K562 (cell line): ENCODE data around the gene POTEM. TPM values are rescaled to one million over a fixed set of nuclear protein-coding genes. Genes with fewer than 3 reads are reported as not detected.
"Not testable (repeated sequence)": the region's sequence is repeated elsewhere in the genome, so short reads cannot be mapped to it uniquely, and the experiment has no call there.

Source experiments
- ATAC-seq: fragments of 200-7000 bp; cut with Tn5 transposase; 3 replicates; pipeline ENCODE4 v1.9.1; 2020; ENCODE audit warnings: moderate library complexity
- BruUV-seq: library from RNA; stranded (reverse); fragments of 400-500 nt; replicated peaks from 2 replicates; lab custom pipeline; 2021; lab: Mats Ljungman, UMichigan
- CTCF ChIA-PET: fragments of 300-600 bp; formaldehyde crosslinking; extraction: SDS; loops from one replicate; lab custom pipeline; 2021; ENCODE audit warnings: low intra/inter-chr PET ratio; lab: Yijun Ruan, JAX
- POLR2A ChIA-PET: fragments of 300-600, 350-650 bp; sonication (Branson Sonifier 250); formaldehyde crosslinking; extraction: SDS; loops from one replicate; lab custom pipeline; 2021; ENCODE audit warnings: antibody characterized with exemption, inconsistent platforms; lab: Yijun Ruan, JAX
- DNase-seq, 4 experiments: peaks; one replicate each; pipeline versions ENCODE4 v3.0.0 to v3.0.0-alpha.2; 2011 to 2018; ENCODE audit warnings: low spot score in 3 of 4, mixed read lengths in 3 of 4; ENCODE audit errors: extremely low read depth in 1 of 4
- FAIRE-seq: peaks from 2 replicates; lab custom pipeline; 2011; peaks lifted over from hg19 to GRCh38; lab: Jason Lieb, UNC
- H2AFZ ChIP-seq: 2 replicates; pipeline ENCODE4 v1.6.0; 2011; ENCODE audit warnings: low read depth, low read length, control low read depth, inconsistent platforms
- H3K27ac ChIP-seq: fragments of 200-600 bp; 3 replicates; pipeline ENCODE4 v1.8.0; 2011; ENCODE audit warnings: low read depth, mild to moderate bottlenecking, control low read depth, inconsistent platforms, low read length, moderate library complexity, mixed read lengths; ENCODE audit errors: extremely low read depth
- H3K27me3 ChIP-seq, 2 experiments: fragments of 300-600 bp in 1 of 2; 2 replicates in 1 of 2; 3 replicates in 1 of 2; pipeline versions ENCODE4 v1.6.0 to v1.8.0; 2011; ENCODE audit warnings: inconsistent platforms in 2 of 2, low read length in 2 of 2, mild to moderate bottlenecking in 1 of 2, mixed read lengths in 1 of 2, moderate library complexity in 1 of 2; ENCODE audit not compliant: control insufficient read depth in 2 of 2, insufficient read depth in 2 of 2
- H3K36me3 ChIP-seq: fragments of 300-600 bp; 3 replicates; pipeline ENCODE4 v1.8.0; 2011; ENCODE audit warnings: mild to moderate bottlenecking, low read length, inconsistent platforms; ENCODE audit not compliant: control insufficient read depth, insufficient read depth
- H3K4me1 ChIP-seq, 2 experiments: fragments of 200-600 bp in 1 of 2; replicated peaks in 1 of 2; 2 replicates in 1 of 2; 3 replicates in 1 of 2; pipeline versions ENCODE4 v1.5.1 to v1.8.0; 2011; ENCODE audit warnings: inconsistent platforms in 2 of 2, low read length in 2 of 2, mild to moderate bottlenecking in 1 of 2, mixed read lengths in 1 of 2, moderate library complexity in 1 of 2; ENCODE audit not compliant: control insufficient read depth in 2 of 2, insufficient read depth in 2 of 2
- H3K4me2 ChIP-seq: 2 replicates; pipeline ENCODE4 v1.6.1; 2011; ENCODE audit warnings: low read length, control low read depth, inconsistent platforms, mixed read lengths; ENCODE audit not compliant: insufficient read depth
- H3K4me3 ChIP-seq: fragments of 200-600 bp; sonication (generic), shearing (Covaris generic); 2 replicates; pipeline ENCODE4 v1.5.1; 2016; ENCODE audit warnings: control low read depth, inconsistent platforms
- H3K79me2 ChIP-seq: fragments of 200-600 bp; 3 replicates; pipeline ENCODE4 v1.8.0; 2011; ENCODE audit warnings: low read length, inconsistent platforms; ENCODE audit not compliant: control insufficient read depth, insufficient read depth
- H3K9ac ChIP-seq, 2 experiments: 2 replicates each; pipeline versions ENCODE4 v1.6.0 to v1.6.1; 2011; ENCODE audit warnings: low read depth in 2 of 2, low read length in 2 of 2, control low read depth in 1 of 2, inconsistent platforms in 1 of 2, mild to moderate bottlenecking in 1 of 2, mixed read lengths in 1 of 2; ENCODE audit not compliant: insufficient read depth in 1 of 2
- H3K9me1 ChIP-seq: one replicate; pipeline ENCODE4 v1.6.0; 2011; ENCODE audit warnings: inconsistent platforms, mild to moderate bottlenecking, low read length, moderate library complexity; ENCODE audit not compliant: control insufficient read depth, insufficient read depth
- H3K9me3 ChIP-seq: replicated peaks from 2 replicates; pipeline ENCODE4 v1.5.1; 2011; ENCODE audit warnings: low read depth, low read length, inconsistent platforms; ENCODE audit not compliant: control insufficient read depth, insufficient read depth
- H4K20me1 ChIP-seq: replicated peaks from 2 replicates; pipeline ENCODE4 v1.6.1; 2011; ENCODE audit warnings: low read length, inconsistent platforms, mixed read lengths; ENCODE audit not compliant: control insufficient read depth, insufficient read depth
- WGBS: fragments of 100-300 bp; shearing (Covaris generic); methylation state at CpG from one replicate; pipeline ENCODE4 v1.1.6; 2016; ENCODE audit warnings: low coverage, mixed read lengths; ENCODE audit not compliant: insufficient coverage; ENCODE audit errors: missing lambda C conversion rate; 5-methylcytosine and 5-hydroxymethylcytosine counted together
- in situ Hi-C: fragments of 300-500 bp; cut with MboI; formaldehyde crosslinking; loops from 4 replicates; pipeline ENCODE4 v1.15.0; 2018; ENCODE audit warnings: inconsistent platforms, mixed read lengths
- intact Hi-C: fragments of 100-400 bp; cut with micrococcal nuclease; formaldehyde crosslinking; loops from 2 replicates; pipeline ENCODE4 v1.14.2; 2022
- polyA plus RNA-seq, 8 experiments: library from polyadenylated mRNA; depleted of rRNA in 4 of 8; stranded (reverse) in 5 of 8; unstranded in 3 of 8; fragments of >200 nt; fragmentation: Nextera tagmentation in 2 of 8; fragmentation: Illumina TruSeq in 1 of 8; extraction: Ambion mirVana in 2 of 8; extraction: Trizol in 1 of 8; gene quantifications; 2 replicates each; pipeline versions ENCODE4 v1.2.1 to v1.2.3, GENCODE V29; 2011 to 2014; ENCODE audit warnings: inconsistent platforms in 1 of 8, missing spikeins in 1 of 8
- total RNA-seq, 7 experiments: library from RNA; depleted of rRNA in 6 of 7; stranded (reverse); fragments of >200 nt in 6 of 7; fragmentation: Illumina TruSeq in 2 of 7; extraction: Trizol in 2 of 7; gene quantifications; 2 replicates each; pipeline versions ENCODE4 v1.2.1 to v1.2.3, GENCODE V29; 2011 to 2021; ENCODE audit warnings: low replicate concordance in 1 of 7

POTEM gene
- total and polyA plus RNA-seq, 9 of the 15 experiments (the other 6 are each of a cell fraction or from before 2014, with no cell fraction given), result not detected

GRCh38 chr14:19007678-19008077 is 40.4 kb downstream of the POTEM start:
- intact Hi-C loops, BruUV-seq, FAIRE-seq, H3K4me3 ChIP-seq, ATAC-seq, H3K79me2 ChIP-seq, H4K20me1 ChIP-seq, H3K27me3 ChIP-seq, H3K9ac ChIP-seq, H3K4me2 ChIP-seq, H3K9me3 ChIP-seq, H3K9me1 ChIP-seq, H3K27ac ChIP-seq, H3K36me3 ChIP-seq, CTCF ChIA-PET, H3K4me1 ChIP-seq, in situ Hi-C loops, DNase-seq, H2AFZ ChIP-seq, POLR2A ChIA-PET: not testable (repeated sequence)
- 0% methylated on average over 2 of the region's 6 CpGs for WGBS

- whole genome bisulfite sequencing, result 0% methylated on average over 8 of the region's 10 CpGs
- DNase-seq, POLR2A ChIA-PET, H3K4me2 ChIP-seq, H3K9me3 ChIP-seq, ATAC-seq, H3K9ac ChIP-seq, in situ Hi-C loops, FAIRE-seq, H3K36me3 ChIP-seq, H3K9me1 ChIP-seq, H3K4me3 ChIP-seq, H3K79me2 ChIP-seq, H3K27me3 ChIP-seq, CTCF ChIA-PET, H4K20me1 ChIP-seq, intact Hi-C loops, BruUV-seq, H3K27ac ChIP-seq, H2AFZ ChIP-seq, H3K4me1 ChIP-seq: not testable (repeated sequence)
Measured at GRCh38 chr14:19011029-19011428, 43.8 kb downstream of the POTEM start.

DNA sequence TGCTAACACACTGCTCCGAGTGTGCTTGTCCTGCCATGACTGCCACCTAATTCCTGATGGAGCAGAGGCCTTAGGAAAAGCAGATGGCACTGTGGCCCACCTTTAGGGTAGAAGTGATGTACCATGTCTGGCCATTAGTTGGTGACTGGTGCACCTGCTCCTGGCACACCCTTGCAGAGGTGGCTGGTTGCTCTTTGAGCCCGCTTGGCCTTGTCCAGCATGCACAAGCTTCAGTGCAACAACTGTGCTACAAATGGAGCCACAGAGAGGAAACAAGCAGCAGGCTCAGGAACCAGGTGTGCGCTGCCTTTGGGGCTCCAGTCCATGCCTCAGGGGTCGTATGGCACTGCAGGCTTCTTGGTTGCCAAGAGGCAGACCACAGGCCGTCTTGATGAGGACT is 44.5 kb downstream of the POTEM start:
- H3K27me3 ChIP-seq, FAIRE-seq, BruUV-seq, H3K79me2 ChIP-seq, CTCF ChIA-PET, H3K4me3 ChIP-seq, intact Hi-C loops, DNase-seq, H3K9ac ChIP-seq, in situ Hi-C loops, H3K36me3 ChIP-seq, ATAC-seq, H3K4me2 ChIP-seq, H3K9me3 ChIP-seq, H4K20me1 ChIP-seq, H2AFZ ChIP-seq, H3K9me1 ChIP-seq, H3K27ac ChIP-seq, POLR2A ChIA-PET, H3K4me1 ChIP-seq: not testable (repeated sequence)
- 0% methylated on average over 2 of the region's 5 CpGs for WGBS

- intact Hi-C loops, H3K9ac ChIP-seq, H3K4me3 ChIP-seq, H3K36me3 ChIP-seq, DNase-seq, FAIRE-seq, H4K20me1 ChIP-seq, H3K4me1 ChIP-seq, H3K9me3 ChIP-seq, BruUV-seq, POLR2A ChIA-PET, in situ Hi-C loops, H3K27me3 ChIP-seq, H3K9me1 ChIP-seq, H3K27ac ChIP-seq, CTCF ChIA-PET, H2AFZ ChIP-seq, H3K4me2 ChIP-seq, H3K79me2 ChIP-seq, ATAC-seq: not testable (repeated sequence)
- no CpG with 5 or more reads among the region's 3 CpGs for WGBS
Measured at GRCh38 chr14:19015185-19015584, 48.0 kb downstream of the POTEM start.
